Measurements from ENCODE around the gene LRRIQ4.

The LRRIQ4 gene

DNA sequence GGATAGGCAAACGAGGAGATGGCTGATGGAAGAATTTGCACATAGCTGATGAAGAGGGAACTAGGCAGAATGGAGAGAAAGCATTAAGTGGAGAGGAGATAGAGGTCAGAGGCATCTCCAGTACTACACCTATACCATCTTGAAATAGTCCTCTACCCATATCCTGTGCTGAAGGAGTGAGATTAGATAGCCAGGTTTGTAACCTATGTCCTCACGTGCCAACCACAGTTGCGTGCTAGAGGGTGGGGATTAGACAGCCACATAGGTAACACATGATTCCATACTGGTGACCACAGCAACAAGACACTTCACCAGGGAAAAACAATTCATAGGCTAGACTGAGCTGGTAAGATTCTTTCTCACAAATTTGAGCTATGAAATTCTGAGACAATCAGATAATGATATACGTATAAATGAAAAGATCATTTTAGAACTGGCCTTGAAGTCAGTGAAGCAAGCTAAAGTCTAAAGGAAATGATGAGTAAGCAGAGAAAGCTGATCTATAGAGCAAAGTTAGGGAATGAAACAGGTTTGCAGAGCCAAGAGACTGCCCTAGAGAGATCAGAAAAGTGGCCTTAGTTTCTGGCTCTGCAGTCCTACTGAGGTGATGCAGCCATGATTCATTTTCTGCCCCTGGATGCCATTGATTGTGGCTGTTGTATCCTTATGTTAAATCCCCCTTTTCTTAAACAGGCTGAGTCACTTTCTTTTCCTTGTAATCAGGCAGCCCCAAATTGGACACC, 21.8 kb upstream of the LRRIQ4 start:
- no peak overlapping the region for H3K9ac ChIP-seq (ENCODE audit: low read length)
- no peaks in the 10 kb centered on the region for H3K4me1 ChIP-seq (ENCODE audit: low read length)
- no peaks in the 10 kb centered on the region for H3K9me3 ChIP-seq (ENCODE audit: insufficient read depth, low read length)
- H3K79me2 ChIP-seq (ENCODE audit: low read length) = no peaks in the 10 kb centered on the region
- H3K27ac ChIP-seq (ENCODE audit: low read length) = no peak overlapping the region
- peaks cover 27% of the 10 kb centered on the region for H3K36me3 ChIP-seq (replicated peaks; ENCODE audit: low read depth, low read length)
- no peaks in the 10 kb centered on the region for H3K27me3 ChIP-seq (ENCODE audit: low read depth, low read length)
- no peak overlapping the region for H3K4me3 ChIP-seq (ENCODE audit: low read length)
- H2AFZ ChIP-seq (ENCODE audit: low read depth, low read length) = no peak overlapping the region
- H3K4me2 ChIP-seq (ENCODE audit: low read length) = no peak overlapping the region
- TF ChIP-seq EZH2phosphoT487 (IDR thresholded peaks at IDR 0.05; ENCODE audit: low read depth) = no peak
- TF ChIP-seq CTCF (IDR thresholded peaks at IDR 0.05; ENCODE audit: low read depth, low read length) = no peak
- no peaks in the 10 kb centered on the region for H4K20me1 ChIP-seq (ENCODE audit: insufficient read depth, low read length)

GRCh38 chr3:169792359-169792758, 20.3 kb upstream of the LRRIQ4 start:
- H3K79me2 ChIP-seq (ENCODE audit: low read length) = no peaks in the 10 kb centered on the region
- no peaks in the 10 kb centered on the region for H3K9me3 ChIP-seq (ENCODE audit: insufficient read depth, low read length)
- H3K36me3 ChIP-seq (replicated peaks; ENCODE audit: low read depth, low read length) = peaks cover 19% of the 10 kb centered on the region
- no peak overlapping the region for H3K27ac ChIP-seq (ENCODE audit: low read length)
- no peak for TF ChIP-seq CTCF (IDR thresholded peaks at IDR 0.05; ENCODE audit: low read depth, low read length)
- no peak for TF ChIP-seq EZH2phosphoT487 (IDR thresholded peaks at IDR 0.05; ENCODE audit: low read depth)
- H2AFZ ChIP-seq (ENCODE audit: low read depth, low read length) = no peak overlapping the region
- H3K4me2 ChIP-seq (ENCODE audit: low read length) = no peak overlapping the region
- no peaks in the 10 kb centered on the region; the same call in 1 of the 2 replicates for H3K4me1 ChIP-seq (ENCODE audit: low read length)
- H3K4me3 ChIP-seq (ENCODE audit: low read length) = no peak overlapping the region
- no peaks in the 10 kb centered on the region for H4K20me1 ChIP-seq (ENCODE audit: insufficient read depth, low read length)
- no peak overlapping the region for H3K9ac ChIP-seq (ENCODE audit: low read length)
- no peaks in the 10 kb centered on the region for H3K27me3 ChIP-seq (ENCODE audit: low read depth, low read length)

DNA sequence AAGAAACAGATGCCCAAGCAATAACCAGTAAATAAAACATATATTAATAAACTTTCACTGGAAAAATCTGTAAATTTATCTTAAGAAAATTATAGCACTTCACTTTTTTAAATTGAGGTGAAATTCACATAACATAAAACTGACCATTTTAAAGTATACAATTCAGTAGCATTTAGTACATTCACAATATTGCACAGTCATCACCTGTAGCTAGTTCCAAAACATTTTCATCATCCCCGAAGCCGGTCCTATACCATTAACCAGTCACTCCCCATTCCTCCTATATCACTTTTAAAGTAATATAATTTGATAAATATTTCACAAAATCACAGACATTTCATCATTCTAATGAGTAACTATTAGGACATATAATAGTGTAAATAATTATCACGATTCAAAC, 8.0 kb upstream of the LRRIQ4 start:
- Histone ChIP-seq H3K36me3 (replicated peaks; ENCODE audit: low read depth, low read length) (peaks cover 17% of the 10 kb centered on the region), H4K20me1 (ENCODE audit: insufficient read depth, low read length) (no peaks in the 10 kb centered on the region), H3K4me1 (ENCODE audit: low read length) (no peaks in the 10 kb centered on the region), H3K79me2 (ENCODE audit: low read length) (no peaks in the 10 kb centered on the region), H3K27ac (ENCODE audit: low read length) (no peak overlapping the region), H3K4me3 (ENCODE audit: low read length) (no peak overlapping the region), H3K27me3 (ENCODE audit: low read depth, low read length) (no peaks in the 10 kb centered on the region), H3K4me2 (ENCODE audit: low read length) (no peak overlapping the region), H3K9me3 (ENCODE audit: insufficient read depth, low read length) (no peaks in the 10 kb centered on the region), H2AFZ (ENCODE audit: low read depth, low read length) (no peak overlapping the region), H3K9ac (ENCODE audit: low read length) (no peak overlapping the region)
- TF ChIP-seq EZH2phosphoT487 (IDR thresholded peaks at IDR 0.05; ENCODE audit: low read depth) (no peak), CTCF (IDR thresholded peaks at IDR 0.05; ENCODE audit: low read depth, low read length) (no peak)

DNA sequence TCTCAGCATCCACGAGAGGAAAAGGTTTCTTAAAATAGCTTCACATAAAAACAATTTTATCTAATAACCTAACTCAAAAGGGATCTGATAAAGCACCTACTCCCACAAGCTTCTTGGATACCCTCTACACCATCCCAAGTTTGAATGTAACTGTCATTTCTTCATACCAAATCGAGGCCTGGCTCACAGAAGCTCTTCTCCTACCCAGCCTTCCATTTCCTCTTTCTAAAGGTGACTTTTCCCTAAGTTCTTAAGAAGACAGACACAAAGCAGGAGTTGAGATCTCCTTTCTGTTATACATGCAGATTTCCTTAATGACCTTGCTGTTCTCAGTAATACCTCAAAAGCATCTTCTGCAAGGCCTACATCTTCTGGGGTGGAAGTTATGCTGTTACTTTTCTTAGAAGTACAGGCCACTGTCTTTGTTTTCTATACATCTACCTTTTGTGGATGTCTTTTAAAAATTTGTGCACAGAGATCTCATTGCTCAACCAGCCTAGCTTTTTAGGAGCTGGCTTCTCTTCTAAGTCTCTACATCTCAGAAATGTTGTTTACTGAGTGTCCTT, 3.4 kb upstream of the LRRIQ4 start:
- Histone ChIP-seq H3K79me2 (ENCODE audit: low read length) (no peaks in the 10 kb centered on the region), H3K4me1 (ENCODE audit: low read length) (peaks cover 6% of the 10 kb centered on the region; the same call in 1 of the 2 replicates), H3K4me3 (ENCODE audit: low read length) (no peak overlapping the region), H3K27me3 (ENCODE audit: low read depth, low read length) (no peaks in the 10 kb centered on the region), H3K4me2 (ENCODE audit: low read length) (no peak overlapping the region), H2AFZ (ENCODE audit: low read depth, low read length) (no peak overlapping the region), H3K9ac (ENCODE audit: low read length) (no peak overlapping the region), H3K27ac (ENCODE audit: low read length) (no peak overlapping the region), H4K20me1 (ENCODE audit: insufficient read depth, low read length) (no peaks in the 10 kb centered on the region), H3K36me3 (replicated peaks; ENCODE audit: low read depth, low read length) (peaks cover 3% of the 10 kb centered on the region), H3K9me3 (ENCODE audit: insufficient read depth, low read length) (no peaks in the 10 kb centered on the region)
- no peak for TF ChIP-seq CTCF (IDR thresholded peaks at IDR 0.05; ENCODE audit: low read depth, low read length)
- TF ChIP-seq EZH2phosphoT487 (IDR thresholded peaks at IDR 0.05; ENCODE audit: low read depth) = no peak
